ENCODE data around the gene SETD6. TPM values are rescaled to one million over a fixed set of nuclear protein-coding genes. Genes with fewer than 3 reads are reported as not detected.

The SETD6 gene
- total and polyA plus RNA-seq, 2 of the 8 experiments (the other 6 are each of a cell fraction or from before 2014, with no cell fraction given) = 25.3 to 40.5 TPM

DNA sequence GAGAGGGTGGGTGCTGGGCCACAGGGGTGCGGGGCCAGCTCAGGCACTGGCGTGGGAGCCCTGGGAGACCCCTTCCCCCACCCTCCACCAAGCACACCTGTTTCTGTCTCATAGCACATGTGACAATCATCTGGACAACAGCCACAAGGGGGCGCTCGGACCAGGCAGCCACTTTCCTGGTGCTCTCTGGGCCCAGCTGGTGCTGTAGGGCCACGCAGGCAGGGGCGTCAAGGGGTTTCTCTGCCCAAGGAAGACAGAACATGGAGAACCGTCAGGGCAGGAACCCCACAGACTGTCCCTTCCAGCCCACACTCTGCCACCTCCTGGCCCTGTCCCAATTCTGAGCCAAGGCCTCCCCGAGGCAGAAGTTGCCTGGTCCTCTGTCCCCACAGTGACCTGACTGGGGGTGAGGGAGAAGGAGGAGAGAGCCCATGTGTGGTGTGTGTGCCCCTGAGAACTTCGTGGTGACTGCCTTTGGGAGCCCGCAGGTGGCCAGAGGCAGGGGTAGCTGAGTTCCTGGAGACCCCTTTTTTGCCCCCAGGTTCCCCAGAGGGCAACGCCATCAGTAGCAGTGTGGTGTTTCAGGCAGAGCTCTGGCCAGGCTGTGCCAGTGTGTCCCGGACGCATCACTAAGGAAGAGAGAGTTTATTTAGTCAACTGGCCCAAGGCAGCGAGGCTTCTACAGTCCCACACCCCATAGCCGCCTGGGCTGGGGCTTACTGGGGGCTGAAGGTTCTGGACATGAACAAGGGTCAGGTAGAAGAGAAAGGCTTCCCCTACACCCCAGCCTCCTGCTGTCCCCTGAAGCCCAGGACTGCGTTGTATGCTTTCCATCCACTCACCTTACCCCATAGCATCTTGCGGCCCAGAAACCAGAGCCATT, 3.1 kb upstream of the SETD6 start (continued):
- TF ChIP-seq PHF8 (conservative IDR thresholded peaks at IDR 0.05; ENCODE audit: low read depth, low read length) = no peak
- no peak for TF ChIP-seq HDAC6 (IDR thresholded peaks at IDR 0.05; ENCODE audit: low read depth, low read length)
- peak; percentile 56; the same call in 1 of the 2 replicates for TF ChIP-seq CHD2 (IDR thresholded peaks at IDR 0.05; ENCODE audit: low read length)
- TF ChIP-seq, protein P1, sequence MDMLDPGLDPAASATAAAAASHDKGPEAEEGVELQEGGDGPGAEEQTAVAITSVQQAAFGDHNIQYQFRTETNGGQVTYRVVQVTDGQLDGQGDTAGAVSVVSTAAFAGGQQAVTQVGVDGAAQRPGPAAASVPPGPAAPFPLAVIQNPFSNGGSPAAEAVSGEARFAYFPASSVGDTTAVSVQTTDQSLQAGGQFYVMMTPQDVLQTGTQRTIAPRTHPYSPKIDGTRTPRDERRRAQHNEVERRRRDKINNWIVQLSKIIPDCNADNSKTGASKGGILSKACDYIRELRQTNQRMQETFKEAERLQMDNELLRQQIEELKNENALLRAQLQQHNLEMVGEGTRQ (IDR thresholded peaks at IDR 0.05; ENCODE audit: low read length) = peak; percentile 62
- no peak for TF ChIP-seq EZH2 (IDR thresholded peaks at IDR 0.05; ENCODE audit: low read depth, low read length, severe bottlenecking)
- no peak for TF ChIP-seq NRF1 (IDR thresholded peaks at IDR 0.05; ENCODE audit: low read depth, low read length)
- TF ChIP-seq, protein P2, sequence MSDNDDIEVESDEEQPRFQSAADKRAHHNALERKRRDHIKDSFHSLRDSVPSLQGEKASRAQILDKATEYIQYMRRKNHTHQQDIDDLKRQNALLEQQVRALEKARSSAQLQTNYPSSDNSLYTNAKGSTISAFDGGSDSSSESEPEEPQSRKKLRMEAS (IDR thresholded peaks at IDR 0.05) = peak; percentile 91
- peak; percentile 92 for TF ChIP-seq TCF12 (IDR thresholded peaks at IDR 0.05; ENCODE audit: low read depth, low read length)
- TF ChIP-seq BRCA1 (IDR thresholded peaks at IDR 0.05; ENCODE audit: low read depth, low read length) = no peak
- TF ChIP-seq JUN (IDR thresholded peaks at IDR 0.05; ENCODE audit: low read depth, low read length) = no peak
- no peak for TF ChIP-seq CHD1 (IDR thresholded peaks at IDR 0.05; ENCODE audit: low read depth, low read length)
- no peak for TF ChIP-seq EGR1 (IDR thresholded peaks at IDR 0.05; ENCODE audit: borderline replicate concordance, low read depth, low read length)
- TF ChIP-seq CREB1 (IDR thresholded peaks at IDR 0.05) = peak; percentile 54; the same call in 1 of the 2 replicates
- TF ChIP-seq POLR2AphosphoS5 (IDR thresholded peaks at IDR 0.05; ENCODE audit: low read depth, low read length) = peak; percentile 40; the same call in 1 of the 2 replicates
- no peak for TF ChIP-seq SIRT6 (IDR thresholded peaks at IDR 0.05; ENCODE audit: low read length)
- no peak for TF ChIP-seq GABPA (IDR thresholded peaks at IDR 0.05; ENCODE audit: borderline replicate concordance, insufficient read depth, low read length)
- TF ChIP-seq ASH2L (IDR thresholded peaks at IDR 0.05; ENCODE audit: low read length) = no peak
- TF ChIP-seq CEBPB (IDR thresholded peaks at IDR 0.05; ENCODE audit: low read depth, low read length) = no peak
- TF ChIP-seq CBX8 (IDR thresholded peaks at IDR 0.05; ENCODE audit: borderline replicate concordance, low read depth, low read length) = no peak
- peak; percentile 79 to 80; a peak in 1 of 4 replicates for TF ChIP-seq SIN3A (conservative IDR thresholded peaks at IDR 0.05 in 1 of 2, IDR thresholded peaks at IDR 0.05 in 1 of 2; ENCODE audit: low read depth in 1 of 2, low read length in 2 of 2)
- no peak for TF ChIP-seq SIX5 (IDR thresholded peaks at IDR 0.05; ENCODE audit: low read depth, low read length)
- no peak for TF ChIP-seq JUND (IDR thresholded peaks at IDR 0.05; ENCODE audit: low read length)
- TF ChIP-seq KDM1A (IDR thresholded peaks at IDR 0.05; ENCODE audit: borderline replicate concordance, low read length) = no peak
